ENCODE results near the gene FBXO31.

- TF ChIP-seq CTCF (IDR thresholded peaks at IDR 0.05; ENCODE audit: low read depth, low read length) (no peak), EZH2phosphoT487 (IDR thresholded peaks at IDR 0.05; ENCODE audit: low read depth) (no peak)
These were observed 32.3 kb downstream of the FBXO31 start for GRCh38 chr16:87351320-87351698.
